Measurements from ENCODE around the gene OSBPL6.
A peak's percentile ranks its signal among the peaks of the same experiment; 100 is the strongest.
"Not testable (repeated sequence)": the region's sequence is repeated elsewhere in the genome, so short reads cannot be mapped to it uniquely, and the experiment has no call there.

OSBPL6 gene

GRCh38 chr2:178193823-178194599 is at the start of gene OSBPL6:
OSBPL6 (plus strand) TSS chr2:178194512; CDS start chr2:178306185, 111,673 bp downstream.
- DNase-seq (ENCODE audit: low read depth in 2 of 2), result peak; percentile 24 to 52

GRCh38 chr2:178152033-178152432 is 42.3 kb upstream of the OSBPL6 start:
- no peak for DNase-seq (ENCODE audit: low read depth in 2 of 2)

- no peak for DNase-seq (ENCODE audit: low read depth in 2 of 2)
These were observed 41.8 kb upstream of the OSBPL6 start for GRCh38 chr2:178152542-178152941.

GRCh38 chr2:178152977-178153376 is 41.3 kb upstream of the OSBPL6 start:
- DNase-seq (ENCODE audit: low read depth in 2 of 2), result no peak

GRCh38 chr2:178153878-178154277 is 40.4 kb upstream of the OSBPL6 start:
- not testable (repeated sequence) for DNase-seq (ENCODE audit: low read depth in 2 of 2)

- no peak for DNase-seq (ENCODE audit: low read depth in 2 of 2)
These were observed 38.8 kb upstream of the OSBPL6 start for GRCh38 chr2:178155524-178155923.

- DNase-seq (ENCODE audit: low read depth in 2 of 2), result no peak
These were observed 36.7 kb upstream of the OSBPL6 start for GRCh38 chr2:178157574-178157973.

GRCh38 chr2:178159966-178160365 is 34.3 kb upstream of the OSBPL6 start:
- no peak for DNase-seq (ENCODE audit: low read depth in 2 of 2)

GRCh38 chr2:178160601-178161000 is 33.7 kb upstream of the OSBPL6 start:
- DNase-seq (ENCODE audit: low read depth in 2 of 2), result no peak

- no peak for DNase-seq (ENCODE audit: low read depth in 2 of 2)
These were observed 30.9 kb upstream of the OSBPL6 start for GRCh38 chr2:178163395-178163794.

GRCh38 chr2:178163911-178164310 is 30.4 kb upstream of the OSBPL6 start:
- DNase-seq (ENCODE audit: low read depth in 2 of 2), result no peak

GRCh38 chr2:178173657-178174056 is 20.7 kb upstream of the OSBPL6 start:
- DNase-seq (ENCODE audit: low read depth in 2 of 2), result no peak

GRCh38 chr2:178177066-178177679 is 17.1 kb upstream of the OSBPL6 start:
- no peak for DNase-seq (ENCODE audit: low read depth in 2 of 2)

- not testable (repeated sequence) for DNase-seq (ENCODE audit: low read depth in 2 of 2)
These were observed 13.7 kb upstream of the OSBPL6 start for GRCh38 chr2:178180648-178181047.

GRCh38 chr2:178187861-178188260 is 6.5 kb upstream of the OSBPL6 start:
- no peak for DNase-seq (ENCODE audit: low read depth in 2 of 2)

GRCh38 chr2:178188466-178188865 is 5.8 kb upstream of the OSBPL6 start:
- DNase-seq (ENCODE audit: low read depth in 2 of 2), result no peak

GRCh38 chr2:178191004-178191508 is 3.3 kb upstream of the OSBPL6 start:
- DNase-seq (ENCODE audit: low read depth in 2 of 2), result no peak

GRCh38 chr2:178191511-178191910 is 2.8 kb upstream of the OSBPL6 start:
- no peak for DNase-seq (ENCODE audit: low read depth in 2 of 2)

GRCh38 chr2:178193496-178193822 is 853 bp upstream of the OSBPL6 start:
- no peak for DNase-seq (ENCODE audit: low read depth in 2 of 2)

- peak in 1 of 2 experiments; percentile 24 for DNase-seq (ENCODE audit: low read depth in 2 of 2)
These were observed 483 bp downstream of the OSBPL6 start for GRCh38 chr2:178194600-178195389.

GRCh38 chr2:178195390-178196166 is 1.3 kb downstream of the OSBPL6 start:
- DNase-seq (ENCODE audit: low read depth in 2 of 2), result no peak

- DNase-seq (ENCODE audit: low read depth in 2 of 2), result no peak
These were observed 3.5 kb downstream of the OSBPL6 start for GRCh38 chr2:178197791-178198190.

All from stimulated activated CD4-positive, alpha-beta T cell treated with anti-CD3 and anti-CD28 coated beads, Interleukin-12 subunit alpha, Interleukin-12 subunit beta, amount 100 ng/mL, for 24 hours (primary cell).